CD14-positive monocyte (primary cell): ENCODE results near the gene PGAP6. TPM values are rescaled to one million over a fixed set of nuclear protein-coding genes. Genes with fewer than 3 reads are reported as not detected.
"Not testable (repeated sequence)": the region's sequence is repeated elsewhere in the genome, so short reads cannot be mapped to it uniquely, and the experiment has no call there.

Source experiments
- DNase-seq, 3 donors: peaks; one replicate each; pipeline ENCODE4 v3.0.0-alpha.2; 2011 to 2022
- H2AFZ ChIP-seq: 2 replicates; pipeline ENCODE4 v1.6.0; 2012; ENCODE audit warnings: mild to moderate bottlenecking, low read depth, low read length, inconsistent platforms; ENCODE audit not compliant: insufficient read depth, poor library complexity, severe bottlenecking
- H3K27ac ChIP-seq, 2 donors: 1 replicate in 1 of 2; 2 replicates in 1 of 2; pipeline ENCODE4 v1.5.1; 2012 to 2013; ENCODE audit warnings: low read length in 2 of 2, control low read depth in 1 of 2, inconsistent platforms in 1 of 2, low read depth in 1 of 2, mild to moderate bottlenecking in 1 of 2
- H3K27me3 ChIP-seq, 2 donors: one replicate each; pipeline versions ENCODE4 v1.6.0 to v1.6.1; 2011 to 2013; ENCODE audit warnings: low read length in 2 of 2; ENCODE audit not compliant: control insufficient read depth in 2 of 2, insufficient read depth in 2 of 2
- H3K36me3 ChIP-seq, 2 donors: replicated peaks in 1 of 2; 1 replicate in 1 of 2; 2 replicates in 1 of 2; pipeline versions ENCODE4 v1.5.1 to v1.6.1; 2012 to 2013; ENCODE audit warnings: low read length in 2 of 2, control low read depth in 1 of 2, inconsistent platforms in 1 of 2, mild to moderate bottlenecking in 1 of 2; ENCODE audit not compliant: insufficient read depth in 2 of 2, control insufficient read depth in 1 of 2
- H3K4me1 ChIP-seq, 2 donors: 1 replicate in 1 of 2; 2 replicates in 1 of 2; pipeline versions ENCODE4 v1.5.1 to v1.6.1; 2012 to 2013; ENCODE audit warnings: low read length in 2 of 2, control low read depth in 1 of 2, inconsistent platforms in 1 of 2, mild to moderate bottlenecking in 1 of 2, moderate library complexity in 1 of 2; ENCODE audit not compliant: insufficient read depth in 2 of 2, control insufficient read depth in 1 of 2
- H3K4me2 ChIP-seq: replicated peaks from 2 replicates; pipeline ENCODE3; 2012; ENCODE audit warnings: low read length, moderate library complexity, mild to moderate bottlenecking; ENCODE audit not compliant: poor library complexity, severe bottlenecking; ENCODE audit errors: extremely low read depth
- H3K4me3 ChIP-seq, 3 experiments: fragments of 200-600 bp in 1 of 3; sonication (generic) in 1 of 3; replicated peaks in 1 of 3; 1 replicate in 2 of 3; 2 replicates in 1 of 3; pipeline ENCODE4 v1.5.1; 2011 to 2013; ENCODE audit warnings: low read length in 3 of 3, mild to moderate bottlenecking in 3 of 3, control low read depth in 2 of 3, low read depth in 2 of 3, inconsistent platforms in 1 of 3, moderate library complexity in 1 of 3
- H3K79me2 ChIP-seq: 2 replicates; pipeline ENCODE4 v1.6.0; 2012; ENCODE audit warnings: mild to moderate bottlenecking, control low read depth, inconsistent platforms, low read length, moderate library complexity; ENCODE audit not compliant: insufficient read depth
- H3K9ac ChIP-seq: 2 replicates; pipeline ENCODE4 v1.6.0; 2017; ENCODE audit warnings: low read length, mild to moderate bottlenecking; ENCODE audit not compliant: insufficient read depth, poor library complexity, severe bottlenecking
- H3K9me3 ChIP-seq, 2 donors: replicated peaks in 1 of 2; 1 replicate in 1 of 2; 2 replicates in 1 of 2; pipeline versions ENCODE4 v1.5.1 to v1.6.1; 2012 to 2013; ENCODE audit warnings: low read length in 2 of 2, control low read depth in 1 of 2; ENCODE audit not compliant: control insufficient read depth in 1 of 2, insufficient read depth in 1 of 2
- H4K20me1 ChIP-seq: 2 replicates; pipeline ENCODE4 v1.6.0; 2012; ENCODE audit warnings: mild to moderate bottlenecking, low read length, control low read depth, moderate library complexity; ENCODE audit not compliant: insufficient read depth
- H3K27ac Mint-ChIP-seq, 7 donors: one replicate each; pipeline ENCODE4 v1.8.0; 2020; ENCODE audit warnings: mild to moderate bottlenecking in 7 of 7, mixed read lengths in 7 of 7, moderate library complexity in 6 of 7, inconsistent platforms in 2 of 7
- H3K27me3 Mint-ChIP-seq, 3 donors: one replicate each; pipeline ENCODE4 v1.8.0; 2021 to 2022; ENCODE audit warnings: low read depth in 3 of 3, mild to moderate bottlenecking in 3 of 3, mixed read lengths in 3 of 3, moderate library complexity in 3 of 3, inconsistent platforms in 1 of 3
- H3K36me3 Mint-ChIP-seq, 2 donors: one replicate each; pipeline ENCODE4 v1.8.0; 2020; ENCODE audit warnings: mixed read lengths in 2 of 2, inconsistent platforms in 1 of 2, mild to moderate bottlenecking in 1 of 2
- H3K4me1 Mint-ChIP-seq: one replicate; pipeline ENCODE4 v1.8.0; 2020; ENCODE audit warnings: mild to moderate bottlenecking, mixed read lengths
- H3K4me3 Mint-ChIP-seq, 2 donors: one replicate each; pipeline ENCODE4 v1.8.0; 2020; ENCODE audit warnings: mild to moderate bottlenecking in 2 of 2, mixed read lengths in 2 of 2, moderate library complexity in 1 of 2
- H3K9me3 Mint-ChIP-seq, 7 donors: one replicate each; pipeline ENCODE4 v1.8.0; 2020 to 2022; ENCODE audit warnings: mixed read lengths in 7 of 7, mild to moderate bottlenecking in 6 of 7, moderate library complexity in 6 of 7, inconsistent platforms in 2 of 7
- CTCF ChIP-seq: fragments of 200-600 bp; IDR thresholded peaks from one replicate; pipeline ENCODE4 v1.8.0; 2022; ENCODE audit warnings: antibody characterized with exemption, mild to moderate bottlenecking
- WGBS: methylation state at CpG from one replicate; pipeline ENCODE4 v1.1.5; 2013; ENCODE audit warnings: missing lambda C conversion rate; ENCODE audit not compliant: insufficient coverage; 5-methylcytosine and 5-hydroxymethylcytosine counted together
- intact Hi-C, 2 donors: fragments of 100-400 bp; cut with micrococcal nuclease; formaldehyde crosslinking; loops; one replicate each; pipeline versions ENCODE4 v1.15.0 to v1.15.1; 2023
- polyA plus RNA-seq, 3 donors: library from polyadenylated mRNA; depleted of rRNA in 1 of 3; unstranded in 2 of 3; stranded (reverse) in 1 of 3; fragments of 300-500 nt in 2 of 3; fragments of >200 nt in 1 of 3; fragmentation: Illumina TruSeq in 2 of 3; gene quantifications; 1 replicate in 2 of 3; 2 replicates in 1 of 3; pipeline ENCODE4 v1.2.3, GENCODE V29; 2012 to 2021

Gene PGAP6
- polyA plus RNA-seq, 3 donors, result 18.2 to 137 (median 39.8) TPM

- Histone ChIP-seq H2AFZ (no peak overlapping the region), H3K4me3 (no peak overlapping the region), H3K9ac (no peak overlapping the region), H3K36me3 (peaks cover 20 to 28% of the 10 kb centered on the region in 2 donors), H3K4me2 (no peak overlapping the region), H3K4me1 (peaks cover 12 to 25% of the 10 kb centered on the region in 2 donors), H3K79me2 (peaks cover 67% of the 10 kb centered on the region), H3K9me3 (no peaks in the 10 kb centered on the region), H4K20me1 (peaks cover 56% of the 10 kb centered on the region), H3K27ac (no peak overlapping the region), H3K27me3 (no peaks in the 10 kb centered on the region)
- intact Hi-C loops, result loop anchor here (5.0 kb wide), 2 partner anchors 48 to 123 kb away; partner anchors contain the start of gene LUC7L (in 1 of the 2)
- no peak for TF ChIP-seq CTCF
- Mint-ChIP-seq H3K9me3 (peaks cover 0 to 1% (median 0%) of the 10 kb centered on the region in 7 donors), H3K36me3 (peaks cover 24 to 41% of the 10 kb centered on the region in 2 donors), H3K4me1 (peaks cover 37% of the 10 kb centered on the region), H3K27ac (no peak overlapping the region), H3K27me3 (peaks cover 0 to 4% (median 0%) of the 10 kb centered on the region in 3 donors), H3K4me3 (no peak overlapping the region)
- DNase-seq, result no peak
- WGBS, result 98% methylated on average over 6 of the region's 8 CpGs
Measured at GRCh38 chr16:350203-350602, 31.6 kb downstream of the PGAP6 start.

GRCh38 chr16:349211-349610, 32.6 kb downstream of the PGAP6 start:
- H3K27me3 ChIP-seq, result no peaks in the 10 kb centered on the region
- no peaks in the 10 kb centered on the region for H3K9me3 ChIP-seq
- peaks cover 77% of the 10 kb centered on the region for H3K79me2 ChIP-seq
- H3K36me3 ChIP-seq, result peaks cover 28 to 37% of the 10 kb centered on the region in 2 donors
- H2AFZ ChIP-seq, result no peak overlapping the region
- Mint-ChIP-seq H3K27ac (peak overlapping the region in 1 of 7 donors; percentile 37), H3K27me3 (peaks cover 0 to 4% (median 0%) of the 10 kb centered on the region in 3 donors), H3K9me3 (no peaks in the 10 kb centered on the region), H3K4me1 (peaks cover 37% of the 10 kb centered on the region), H3K36me3 (peaks cover 32 to 51% of the 10 kb centered on the region in 2 donors), H3K4me3 (no peak overlapping the region)
- peaks cover 63% of the 10 kb centered on the region for H4K20me1 ChIP-seq
- WGBS, result 94% methylated on average over 4 of the region's 7 CpGs
- intact Hi-C loops, result loop anchor here in 1 of 2 donors (5.0 kb wide), 1 partner anchor 37 kb away; no protein-coding TSS in a partner anchor
- no peak for TF ChIP-seq CTCF
- peaks cover 12 to 25% of the 10 kb centered on the region in 2 donors for H3K4me1 ChIP-seq
- DNase-seq, result no peak
- no peak overlapping the region for H3K4me2 ChIP-seq
- H3K9ac ChIP-seq, result no peak overlapping the region
- no peak overlapping the region for H3K4me3 ChIP-seq
- H3K27ac ChIP-seq, result peak overlapping the region in 1 of 2 donors; percentile 0

- Mint-ChIP-seq H3K4me1 (peaks cover 37% of the 10 kb centered on the region), H3K36me3 (peaks cover 37 to 58% of the 10 kb centered on the region in 2 donors), H3K27ac (peak overlapping the region in 3 of 7 donors; percentile 43 to 79 (median 56))
- Histone ChIP-seq H3K27ac (peak overlapping the region in 1 of 2 donors; percentile 39), H3K79me2 (peaks cover 84% of the 10 kb centered on the region), H3K4me1 (peaks cover 12 to 25% of the 10 kb centered on the region in 2 donors), H4K20me1 (peaks cover 68% of the 10 kb centered on the region), H3K36me3 (peaks cover 28 to 43% of the 10 kb centered on the region in 2 donors)
- H3K9me3 ChIP-seq, H3K4me3 ChIP-seq, H3K27me3 ChIP-seq, H3K4me2 ChIP-seq, DNase-seq, H2AFZ ChIP-seq, H3K4me3 Mint-ChIP-seq, H3K27me3 Mint-ChIP-seq, H3K9me3 Mint-ChIP-seq, H3K9ac ChIP-seq: not testable (repeated sequence)
- intact Hi-C loops, result loop anchor here in 1 of 2 donors (5.0 kb wide), 1 partner anchor 36 kb away; no protein-coding TSS in a partner anchor
- 75% methylated on average over 5 of the region's 10 CpGs for WGBS
Measured at GRCh38 chr16:348495-348894, 33.3 kb downstream of the PGAP6 start.
